Vagina (tissue), 2 donors: ENCODE measurements around the gene OR5B12. TPM values are rescaled to one million over a fixed set of nuclear protein-coding genes. Genes with fewer than 3 reads are reported as not detected.

Experiments
- DNase-seq, 2 donors: peaks; one replicate each; pipeline ENCODE4 v3.0.0-alpha.2; 2017; ENCODE audit errors: extremely low spot score in 2 of 2
- H3K27ac ChIP-seq: fragments of 200-600 bp; sonication (generic); one replicate; pipeline ENCODE4 v1.5.1; 2019
- H3K27me3 ChIP-seq: fragments of 200-600 bp; sonication (generic); one replicate; pipeline ENCODE4 v1.5.1; 2019
- H3K36me3 ChIP-seq, 2 donors: fragments of 200-600 bp; sonication (generic); one replicate each; pipeline ENCODE4 v1.5.1; 2017 to 2019
- H3K4me1 ChIP-seq: fragments of 200-600 bp; sonication (generic); one replicate; pipeline ENCODE4 v1.5.1; 2019
- H3K4me3 ChIP-seq, 2 donors: fragments of 200-600 bp; sonication (generic); 1 replicate in 1 of 2; 2 replicates in 1 of 2; pipeline ENCODE4 v1.5.1; 2016 to 2019
- H3K9me3 ChIP-seq: fragments of 200-600 bp; sonication (generic); one replicate; pipeline ENCODE4 v1.5.1; 2019
- POLR2A ChIP-seq, 2 donors: fragments of 450-650 bp; IDR thresholded peaks; one replicate each; pipeline ENCODE4 v1.6.1; 2017; ENCODE audit warnings: antibody characterized with exemption in 2 of 2, mild to moderate bottlenecking in 2 of 2, moderate library complexity in 2 of 2
- POLR2AphosphoS5 ChIP-seq, 2 donors: sonication (generic); formaldehyde crosslinking; IDR thresholded peaks; one replicate each; pipeline ENCODE4 v1.9.0; 2017; ENCODE audit warnings: antibody characterized with exemption in 2 of 2, mild to moderate bottlenecking in 2 of 2, low read depth in 1 of 2; ENCODE audit not compliant: insufficient read depth in 1 of 2
- intact Hi-C: fragments of 100-400 bp; cut with DNase I; formaldehyde crosslinking; loops from one replicate; pipeline ENCODE4 v1.15.1; 2023
- total RNA-seq: library from RNA; depleted of rRNA; stranded (reverse); fragments of >200 nt; gene quantifications from one replicate; pipeline ENCODE4 v1.2.3, GENCODE V29; 2016
- TF ChIP-seq, protein P1 (sequence below), 3 experiments: fragments of 450-650 bp in 2 of 3; fragments of 200-600 bp in 1 of 3; sonication (generic) in 1 of 3; IDR thresholded peaks; one replicate each; pipeline ENCODE4 v1.5.1; 2017 to 2019; ENCODE audit warnings: antibody characterized with exemption in 3 of 3, mild to moderate bottlenecking in 2 of 3, moderate library complexity in 2 of 3

The OR5B12 gene
- total RNA-seq, 1 donor from 2014 or later: not detected

DNA sequence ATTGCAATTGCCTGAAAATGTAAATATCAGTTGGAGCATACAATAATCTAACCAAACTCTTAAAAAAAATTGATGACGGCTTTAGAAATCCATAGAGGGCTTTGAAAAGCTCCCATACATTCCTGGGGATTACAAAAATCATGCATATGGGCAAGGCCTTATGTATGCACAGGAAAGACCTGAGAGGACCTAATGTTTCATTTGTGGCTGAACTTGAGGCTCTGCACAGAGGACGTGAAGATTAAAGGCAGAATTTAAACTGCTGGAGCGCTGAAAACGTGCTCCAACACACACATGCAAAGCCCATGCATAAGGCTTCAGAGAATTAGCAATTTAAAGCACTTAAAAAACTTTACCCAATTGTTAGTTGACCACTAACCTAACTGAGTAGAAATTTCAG, 3.5 kb downstream of the OR5B12 start:
- no peak for DNase-seq
- intact Hi-C loops: no loop called here
- Histone ChIP-seq H3K27ac (no peak overlapping the region), H3K4me3 (no peak overlapping the region), H3K27me3 (no peaks in the 10 kb centered on the region), H3K9me3 (no peaks in the 10 kb centered on the region), H3K36me3 (no peaks in the 10 kb centered on the region), H3K4me1 (no peaks in the 10 kb centered on the region)
- TF ChIP-seq, protein P1, sequence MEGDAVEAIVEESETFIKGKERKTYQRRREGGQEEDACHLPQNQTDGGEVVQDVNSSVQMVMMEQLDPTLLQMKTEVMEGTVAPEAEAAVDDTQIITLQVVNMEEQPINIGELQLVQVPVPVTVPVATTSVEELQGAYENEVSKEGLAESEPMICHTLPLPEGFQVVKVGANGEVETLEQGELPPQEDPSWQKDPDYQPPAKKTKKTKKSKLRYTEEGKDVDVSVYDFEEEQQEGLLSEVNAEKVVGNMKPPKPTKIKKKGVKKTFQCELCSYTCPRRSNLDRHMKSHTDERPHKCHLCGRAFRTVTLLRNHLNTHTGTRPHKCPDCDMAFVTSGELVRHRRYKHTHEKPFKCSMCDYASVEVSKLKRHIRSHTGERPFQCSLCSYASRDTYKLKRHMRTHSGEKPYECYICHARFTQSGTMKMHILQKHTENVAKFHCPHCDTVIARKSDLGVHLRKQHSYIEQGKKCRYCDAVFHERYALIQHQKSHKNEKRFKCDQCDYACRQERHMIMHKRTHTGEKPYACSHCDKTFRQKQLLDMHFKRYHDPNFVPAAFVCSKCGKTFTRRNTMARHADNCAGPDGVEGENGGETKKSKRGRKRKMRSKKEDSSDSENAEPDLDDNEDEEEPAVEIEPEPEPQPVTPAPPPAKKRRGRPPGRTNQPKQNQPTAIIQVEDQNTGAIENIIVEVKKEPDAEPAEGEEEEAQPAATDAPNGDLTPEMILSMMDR (IDR thresholded peaks at IDR 0.05): no peak
- TF ChIP-seq POLR2A (IDR thresholded peaks at IDR 0.05) (no peak), POLR2AphosphoS5 (IDR thresholded peaks at IDR 0.05; ENCODE audit: insufficient read depth in 1 of 2, low read depth in 1 of 2) (no peak)

DNA sequence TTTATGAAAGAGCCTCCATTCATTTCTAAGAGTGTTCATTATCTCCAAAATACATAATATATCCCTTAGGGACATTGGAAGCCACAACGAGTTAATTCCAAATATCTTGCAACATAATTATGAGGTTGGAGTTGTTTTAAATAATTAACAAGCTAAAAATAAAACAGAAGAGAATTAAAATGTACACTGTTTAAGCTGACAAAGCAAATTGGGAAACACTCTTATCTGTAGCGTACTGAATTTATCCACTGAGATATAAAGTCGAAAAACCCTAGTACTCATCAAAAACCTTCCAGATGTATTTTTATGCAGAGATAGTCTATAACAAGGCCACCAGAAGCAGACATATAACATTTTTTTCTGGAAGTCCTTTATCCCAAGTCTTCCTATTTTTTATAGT, 7.8 kb downstream of the OR5B12 start:
- DNase-seq: no peak
- Histone ChIP-seq H3K9me3 (no peaks in the 10 kb centered on the region), H3K4me3 (no peak overlapping the region), H3K4me1 (no peaks in the 10 kb centered on the region), H3K36me3 (no peaks in the 10 kb centered on the region), H3K27ac (no peak overlapping the region), H3K27me3 (no peaks in the 10 kb centered on the region)
- intact Hi-C loops: no loop called here
- TF ChIP-seq, protein P1 (IDR thresholded peaks at IDR 0.05): no peak

DNA sequence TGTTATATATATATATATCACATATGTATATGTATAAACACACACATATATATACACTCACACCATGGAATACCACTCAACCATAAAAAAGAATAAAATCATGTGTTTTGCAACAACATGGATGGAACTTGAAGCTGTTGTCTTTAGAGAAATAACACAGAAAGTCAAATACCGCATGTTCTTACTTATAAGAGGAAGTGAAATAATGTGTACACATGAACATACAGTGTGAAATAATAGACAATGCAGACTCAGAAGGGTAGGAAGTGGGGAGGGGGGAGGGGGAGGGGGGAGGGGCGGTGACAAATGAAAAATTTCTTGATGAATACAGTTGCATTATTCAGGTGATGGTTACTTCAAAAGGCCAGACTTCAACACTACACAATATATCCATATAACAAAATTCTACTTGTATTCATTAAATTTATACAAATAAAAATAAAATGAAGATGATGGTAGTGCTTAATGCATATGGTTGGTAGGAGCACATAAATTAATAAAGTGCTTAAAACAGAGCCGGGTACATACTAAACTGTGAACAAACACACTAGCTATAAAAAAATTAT, 8.3 kb downstream of the OR5B12 start:
- H3K4me1 ChIP-seq: no peaks in the 10 kb centered on the region
- no peaks in the 10 kb centered on the region for H3K36me3 ChIP-seq
- no peaks in the 10 kb centered on the region for H3K9me3 ChIP-seq
- intact Hi-C loops: no loop called here
- H3K4me3 ChIP-seq: no peak overlapping the region
- no peak overlapping the region for H3K27ac ChIP-seq
- TF ChIP-seq POLR2A (IDR thresholded peaks at IDR 0.05) (no peak), POLR2AphosphoS5 (IDR thresholded peaks at IDR 0.05; ENCODE audit: insufficient read depth in 1 of 2, low read depth in 1 of 2) (no peak)
- TF ChIP-seq, protein P1 (IDR thresholded peaks at IDR 0.05): no peak
- H3K27me3 ChIP-seq: no peaks in the 10 kb centered on the region
- DNase-seq: no peak

DNA sequence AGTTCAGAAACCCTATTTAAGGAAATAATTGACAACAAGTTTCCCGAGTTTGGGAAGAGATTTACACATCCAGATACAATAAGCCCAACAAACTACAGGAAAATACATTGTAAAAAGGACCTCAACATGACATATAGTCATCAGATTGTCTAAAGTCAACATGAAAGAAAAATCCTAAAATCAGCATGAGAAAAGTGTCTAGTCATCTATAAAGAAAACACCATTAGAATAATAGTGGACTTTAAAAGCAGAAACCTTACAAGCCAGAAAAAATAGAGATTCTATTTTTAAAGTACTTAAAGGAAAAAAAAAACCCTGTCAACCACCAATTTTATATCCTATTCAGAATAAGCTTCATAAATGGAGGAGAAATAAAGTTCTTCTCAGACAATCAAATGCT, 12.8 kb downstream of the OR5B12 start:
- Histone ChIP-seq H3K36me3 (no peaks in the 10 kb centered on the region), H3K4me1 (no peaks in the 10 kb centered on the region), H3K9me3 (no peaks in the 10 kb centered on the region), H3K27me3 (no peaks in the 10 kb centered on the region), H3K27ac (no peak overlapping the region), H3K4me3 (no peak overlapping the region)
- no peak for DNase-seq
- TF ChIP-seq POLR2AphosphoS5 (IDR thresholded peaks at IDR 0.05; ENCODE audit: insufficient read depth in 1 of 2, low read depth in 1 of 2) (no peak), POLR2A (IDR thresholded peaks at IDR 0.05) (no peak)
- TF ChIP-seq, protein P1 (IDR thresholded peaks at IDR 0.05): no peak
- intact Hi-C loops: no loop called here

DNA sequence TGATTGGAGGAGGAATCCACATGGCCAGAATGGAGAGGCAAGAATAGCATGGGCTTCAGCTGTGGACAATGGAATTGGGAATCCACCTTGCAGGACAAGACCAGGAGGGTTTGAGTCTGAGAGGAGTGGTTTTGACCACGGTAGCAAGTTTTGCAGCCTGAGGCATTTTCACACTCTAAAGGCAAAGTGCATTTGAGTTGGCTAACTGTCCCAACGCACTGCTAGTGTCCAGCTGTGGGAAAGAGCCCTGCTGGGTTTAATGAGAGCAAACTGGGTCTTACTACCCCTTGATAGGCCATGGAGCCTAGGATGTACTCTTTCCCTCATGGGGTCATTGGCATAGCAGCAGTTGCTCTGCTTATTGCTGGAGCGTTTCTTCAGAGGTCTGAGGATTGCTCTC, 14.0 kb downstream of the OR5B12 start, which contains the start of gene OR5B2:
OR5B2 (minus strand) TSS at position 101 of the 400 bp plus-strand sequence. CDS start 4,860 bp downstream, outside the sequence.
- Histone ChIP-seq H3K9me3 (no peaks in the 10 kb centered on the region), H3K4me3 (no peak within 1 kb of the TSS), H3K27ac (no peak within 1 kb of the TSS), H3K36me3 (no peaks in the 10 kb centered on the region), H3K27me3 (no peaks in the 10 kb centered on the region), H3K4me1 (no peaks in the 10 kb centered on the region)
- intact Hi-C loops: no loop called here
- DNase-seq: no peak
- TF ChIP-seq POLR2AphosphoS5 (IDR thresholded peaks at IDR 0.05; ENCODE audit: insufficient read depth in 1 of 2, low read depth in 1 of 2): no peak
